Gastrocnemius medialis (tissue), 4 donors: ENCODE results near the gene KRTAP4-8. TPM values are rescaled to one million over a fixed set of nuclear protein-coding genes. Genes with fewer than 3 reads are reported as not detected.
"Not testable (repeated sequence)": the region's sequence is repeated elsewhere in the genome, so short reads cannot be mapped to it uniquely, and the experiment has no call there.

ENCODE experiments used
- ATAC-seq, 2 donors: fragments of 150-250 bp; one replicate each; pipeline ENCODE4 v1.9.1; 2016
- DNase-seq, 2 donors: peaks; one replicate each; pipeline ENCODE4 v3.0.0-alpha.2; 2019
- H3K27ac ChIP-seq, 4 donors: fragments of 200-600 bp; sonication (generic); 1 replicate in 1 of 4; 2 replicates in 3 of 4; pipeline ENCODE4 v1.5.1; 2016 to 2018; ENCODE audit warnings: mild to moderate bottlenecking in 2 of 4, moderate library complexity in 1 of 4
- H3K27me3 ChIP-seq, 3 donors: fragments of 200-600 bp; sonication (generic) in 2 of 3; 1 replicate in 1 of 3; 2 replicates in 2 of 3; pipeline versions ENCODE4 v1.5.1 to v1.6.0; 2016 to 2019; ENCODE audit warnings: mild to moderate bottlenecking in 1 of 3, moderate library complexity in 1 of 3
- H3K36me3 ChIP-seq, 2 donors: fragments of 200-600 bp; sonication (generic) in 1 of 2; one replicate each; pipeline ENCODE4 v1.5.1; 2017 to 2018
- H3K4me1 ChIP-seq, 2 donors: fragments of 200-600 bp; sonication (generic) in 1 of 2; one replicate each; pipeline ENCODE4 v1.5.1; 2016 to 2017; ENCODE audit warnings: mild to moderate bottlenecking in 2 of 2
- H3K4me3 ChIP-seq, 4 donors: fragments of 200-600 bp; sonication (generic) in 3 of 4; 1 replicate in 1 of 4; 2 replicates in 3 of 4; pipeline ENCODE4 v1.5.1; 2016 to 2019; ENCODE audit warnings: mild to moderate bottlenecking in 2 of 4
- H3K9me3 ChIP-seq, 3 donors: fragments of 200-600 bp; sonication (generic) in 2 of 3; 1 replicate in 1 of 3; 2 replicates in 2 of 3; pipeline ENCODE4 v1.5.1; 2016 to 2019
- CTCF ChIP-seq, 5 experiments: fragments of 450-650 bp in 3 of 5; fragments of 200-600 bp in 2 of 5; sonication (generic) in 2 of 5; IDR thresholded peaks in 4 of 5; conservative IDR thresholded peaks in 1 of 5; 1 replicate in 4 of 5; 2 replicates in 1 of 5; pipeline ENCODE4 v1.5.1; 2016 to 2019; ENCODE audit warnings: antibody characterized with exemption in 5 of 5, mild to moderate bottlenecking in 3 of 5, moderate library complexity in 3 of 5
- POLR2A ChIP-seq, 2 donors: fragments of 450-650 bp; IDR thresholded peaks; one replicate each; pipeline ENCODE4 v1.6.1; 2017; ENCODE audit warnings: antibody characterized with exemption in 2 of 2, mild to moderate bottlenecking in 2 of 2, moderate library complexity in 2 of 2
- in situ Hi-C, 4 donors: fragments of 200-750 bp; cut with MboI; loops; one replicate each; pipeline versions ENCODE4 v1.15.0 to v1.8.0; 2017; ENCODE audit warnings: low sequenced_read_pairs in 4 of 4
- intact Hi-C: fragments of 100-400 bp; cut with DNase I; formaldehyde crosslinking; loops from one replicate; pipeline ENCODE4 v1.15.1; 2023; ENCODE audit warnings: low total_unique reads
- total RNA-seq, 4 donors: library from RNA; depleted of rRNA; stranded (reverse); fragments of >200 nt; gene quantifications; one replicate each; pipeline versions ENCODE4 v1.1.0 to v1.2.3, GENCODE V29; 2016

Gene KRTAP4-8
- total RNA-seq, 4 donors from 2014 or later = not detected

GRCh38 chr17:41119696-41120690 is 22.1 kb upstream of the KRTAP4-8 start:
- ATAC-seq, DNase-seq, H3K4me1 ChIP-seq, intact Hi-C loops, H3K27ac ChIP-seq, in situ Hi-C loops, H3K9me3 ChIP-seq, H3K27me3 ChIP-seq, H3K36me3 ChIP-seq, H3K4me3 ChIP-seq: not testable (repeated sequence)

- no peak for ATAC-seq
- TF ChIP-seq CTCF (IDR thresholded peaks at IDR 0.05 in 4 of 5, conservative IDR thresholded peaks at IDR 0.05 in 1 of 5) (no peak), POLR2A (IDR thresholded peaks at IDR 0.05) (no peak)
These were observed 20.8 kb upstream of the KRTAP4-8 start for GRCh38 chr17:41118721-41119120.

GRCh38 chr17:41117846-41118386 is 20.0 kb upstream of the KRTAP4-8 start, which contains the start of gene KRTAP4-11:
KRTAP4-11 (minus strand) TSS chr17:41118373; CDS start chr17:41118315, 58 bp downstream.
- H3K4me1 ChIP-seq, intact Hi-C loops, H3K4me3 ChIP-seq, H3K9me3 ChIP-seq, in situ Hi-C loops, DNase-seq, H3K27me3 ChIP-seq, H3K27ac ChIP-seq, H3K36me3 ChIP-seq, ATAC-seq: not testable (repeated sequence)

More at GRCh38 chr17:41118721-41119120, 20.8 kb upstream of the KRTAP4-8 start:
- Histone ChIP-seq H3K36me3 (no peaks in the 10 kb centered on the region), H3K27ac (no peak overlapping the region), H3K4me3 (no peak overlapping the region), H3K27me3 (peaks cover 0 to 2% (median 2%) of the 10 kb centered on the region in 3 donors), H3K9me3 (no peaks in the 10 kb centered on the region), H3K4me1 (no peaks in the 10 kb centered on the region)
- DNase-seq = no peak
- in situ Hi-C loops = no loop called here
- intact Hi-C loops = no loop called here

- DNase-seq (no peak), ATAC-seq (no peak)
- peaks cover 0 to 2% (median 2%) of the 10 kb centered on the region in 3 donors for H3K27me3 ChIP-seq
- no peak overlapping the region for H3K4me3 ChIP-seq
- in situ Hi-C loops (no loop called here), intact Hi-C loops (no loop called here)
- no peaks in the 10 kb centered on the region for H3K36me3 ChIP-seq
- H3K9me3 ChIP-seq = no peaks in the 10 kb centered on the region
- no peak overlapping the region for H3K27ac ChIP-seq
- H3K4me1 ChIP-seq = no peaks in the 10 kb centered on the region
- TF ChIP-seq POLR2A (IDR thresholded peaks at IDR 0.05) (no peak), CTCF (IDR thresholded peaks at IDR 0.05 in 4 of 5, conservative IDR thresholded peaks at IDR 0.05 in 1 of 5) (no peak)
These were observed 18.4 kb upstream of the KRTAP4-8 start for GRCh38 chr17:41116297-41116696.

GRCh38 chr17:41111151-41111885 is 13.4 kb upstream of the KRTAP4-8 start:
- no peak for ATAC-seq
- intact Hi-C loops = no loop called here
- in situ Hi-C loops = no loop called here

GRCh38 chr17:41108728-41109386 is 10.9 kb upstream of the KRTAP4-8 start:
- H3K4me3 ChIP-seq, H3K36me3 ChIP-seq, DNase-seq, H3K9me3 ChIP-seq, H3K4me1 ChIP-seq, H3K27me3 ChIP-seq, H3K27ac ChIP-seq, intact Hi-C loops, ATAC-seq, in situ Hi-C loops: not testable (repeated sequence)

More at GRCh38 chr17:41111151-41111885, 13.4 kb upstream of the KRTAP4-8 start:
- H3K9me3 ChIP-seq = no peaks in the 10 kb centered on the region
- no peak for DNase-seq
- H3K4me1 ChIP-seq = no peaks in the 10 kb centered on the region
- H3K27me3 ChIP-seq = peaks cover 0 to 5% (median 0%) of the 10 kb centered on the region in 3 donors
- H3K36me3 ChIP-seq = no peaks in the 10 kb centered on the region
- TF ChIP-seq POLR2A (IDR thresholded peaks at IDR 0.05) = no peak
- H3K4me3 ChIP-seq = no peak overlapping the region
- no peak overlapping the region for H3K27ac ChIP-seq
